Renal cortical epithelial cell (primary cell): ENCODE results near the gene GALNT9. TPM values are rescaled to one million over a fixed set of nuclear protein-coding genes. Genes with fewer than 3 reads are reported as not detected.

Experiments
- DNase-seq: peaks from one replicate; pipeline ENCODE4 v3.0.0-alpha.2; 2011; ENCODE audit warnings: low read depth
- total RNA-seq: library from RNA; depleted of rRNA; stranded (reverse); fragments of >200 nt; gene quantifications from 2 replicates; pipeline ENCODE4 v1.2.3, GENCODE V29; 2014

The GALNT9 gene
- total RNA-seq, 1 donor from 2014 or later: 4.2 TPM

- no peak for DNase-seq
These were observed 15.2 kb upstream of the GALNT9 start for GRCh38 chr12:132344601-132345000.

- DNase-seq: no peak
These were observed 14.8 kb upstream of the GALNT9 start for GRCh38 chr12:132344181-132344580.

GRCh38 chr12:132343294-132344004 is 14.1 kb upstream of the GALNT9 start:
- no peak for DNase-seq

GRCh38 chr12:132342251-132343227 is 13.2 kb upstream of the GALNT9 start:
- DNase-seq: no peak

- DNase-seq: no peak
These were observed 12.1 kb upstream of the GALNT9 start for GRCh38 chr12:132341318-132342050.

GRCh38 chr12:132340266-132341035 is 11.1 kb upstream of the GALNT9 start:
- DNase-seq: no peak

GRCh38 chr12:132339856-132340255 is 10.5 kb upstream of the GALNT9 start:
- no peak for DNase-seq

GRCh38 chr12:132338781-132339180 is 9.4 kb upstream of the GALNT9 start:
- no peak for DNase-seq

GRCh38 chr12:132338311-132338710 is 8.9 kb upstream of the GALNT9 start:
- no peak for DNase-seq

GRCh38 chr12:132337557-132337956 is 8.2 kb upstream of the GALNT9 start:
- DNase-seq: no peak

- no peak for DNase-seq
These were observed 7.3 kb upstream of the GALNT9 start for GRCh38 chr12:132336451-132337413.

GRCh38 chr12:132335179-132335756 is 5.9 kb upstream of the GALNT9 start:
- no peak for DNase-seq

GRCh38 chr12:132333766-132334165 is 4.4 kb upstream of the GALNT9 start:
- DNase-seq: no peak

GRCh38 chr12:132333273-132333672 is 3.9 kb upstream of the GALNT9 start:
- DNase-seq: no peak

GRCh38 chr12:132330549-132330881 is 1.1 kb upstream of the GALNT9 start:
- no peak for DNase-seq

GRCh38 chr12:132329720-132330548 is 545 bp upstream of the GALNT9 start:
- DNase-seq: no peak

- DNase-seq: no peak
These were observed 933 bp downstream of the GALNT9 start for GRCh38 chr12:132328282-132329029.
